OCI-LY7 (cell line): ENCODE results near the gene PZP. TPM values are rescaled to one million over a fixed set of nuclear protein-coding genes. Genes with fewer than 3 reads are reported as not detected.
"Not testable (repeated sequence)": the region's sequence is repeated elsewhere in the genome, so short reads cannot be mapped to it uniquely, and the experiment has no call there.

Source experiments
- BruUV-seq: library from RNA; stranded (reverse); fragments of 400-500 nt; replicated peaks from 2 replicates; lab custom pipeline; 2021; lab: Mats Ljungman, UMichigan
- CTCF ChIA-PET: fragments of 300-600 bp; sonication (Branson Sonifier 250); formaldehyde crosslinking; loops from one replicate; lab custom pipeline; 2022; ENCODE audit warnings: antibody characterized with exemption; ENCODE audit not compliant: unreplicated experiment; lab: Charles Lee
- POLR2A ChIA-PET: fragments of 300-600 bp; sonication (Branson Sonifier 250); formaldehyde crosslinking; loops from one replicate; lab custom pipeline; 2022; ENCODE audit warnings: antibody characterized with exemption; lab: Charles Lee
- DNase-seq: peaks from one replicate; pipeline ENCODE4 v3.0.0-alpha.2; 2015; ENCODE audit warnings: low spot score
- H2AFZ ChIP-seq: fragments of 200-600 bp; sonication (generic), shearing (Covaris generic); 2 replicates; pipeline ENCODE4 v1.6.1; 2014; ENCODE audit warnings: mild to moderate bottlenecking, antibody characterized with exemption, low read length, moderate library complexity
- H3K27ac ChIP-seq: fragments of 200-600 bp; sonication (generic); 2 replicates; pipeline ENCODE4 v1.5.1; 2014; ENCODE audit warnings: mixed run types, low read depth, mild to moderate bottlenecking, moderate library complexity, low read length, inconsistent platforms; ENCODE audit not compliant: poor library complexity, severe bottlenecking
- H3K36me3 ChIP-seq: fragments of 200-600 bp; sonication (generic); 2 replicates; pipeline ENCODE4 v1.6.1; 2014; ENCODE audit warnings: mild to moderate bottlenecking, antibody characterized with exemption, low read length, moderate library complexity, mixed read lengths; ENCODE audit not compliant: insufficient read depth
- H3K4me1 ChIP-seq: fragments of 200-600 bp; sonication (generic); 2 replicates; pipeline ENCODE4 v1.5.1; 2014; ENCODE audit warnings: mild to moderate bottlenecking, low read length; ENCODE audit not compliant: insufficient read depth, poor library complexity, severe bottlenecking
- H3K4me2 ChIP-seq: fragments of 200-600 bp; sonication (generic); 2 replicates; pipeline ENCODE4 v1.6.1; 2014; ENCODE audit warnings: mild to moderate bottlenecking, low read length
- H3K4me3 ChIP-seq: fragments of 200-600 bp; sonication (generic); 2 replicates; pipeline ENCODE4 v1.5.1; 2014; ENCODE audit warnings: mild to moderate bottlenecking, low read depth, low read length; ENCODE audit not compliant: poor library complexity, severe bottlenecking
- H3K79me2 ChIP-seq: fragments of 200-600 bp; sonication (generic); 2 replicates; pipeline ENCODE4 v1.6.1; 2016; ENCODE audit warnings: low read depth, mild to moderate bottlenecking, low read length, moderate library complexity, mixed read lengths; ENCODE audit not compliant: insufficient read depth
- H3K9me2 ChIP-seq: fragments of 200-600 bp; sonication (generic); 2 replicates; pipeline ENCODE4 v1.6.1; 2016; ENCODE audit warnings: mild to moderate bottlenecking, low read length, mixed read lengths; ENCODE audit not compliant: insufficient read depth
- H3K9me3 ChIP-seq: fragments of 200-600 bp; sonication (generic); 2 replicates; pipeline ENCODE4 v1.6.1; 2014; ENCODE audit warnings: mild to moderate bottlenecking, mixed run types, low read length, mixed read lengths
- H4K20me1 ChIP-seq: fragments of 200-600 bp; sonication (generic); 2 replicates; pipeline ENCODE4 v1.6.1; 2014; ENCODE audit warnings: mild to moderate bottlenecking, antibody characterized with exemption, low read length, moderate library complexity, mixed read lengths; ENCODE audit not compliant: insufficient read depth
- EZH2phosphoT487 ChIP-seq: fragments of 200-600 bp; sonication (generic); IDR thresholded peaks from 2 replicates; pipeline ENCODE4 v1.6.1; 2018; ENCODE audit warnings: low read depth, borderline replicate concordance, mild to moderate bottlenecking, mixed run types, antibody characterized with exemption, low read length, moderate library complexity, mixed read lengths
- intact Hi-C: fragments of 100-400 bp; cut with micrococcal nuclease; formaldehyde crosslinking; loops from one replicate; pipeline ENCODE4 v1.10.0; 2022; ENCODE audit not compliant: unreplicated experiment
- total RNA-seq, 2 experiments: library from RNA; depleted of rRNA in 1 of 2; stranded (reverse); fragments of >200 nt in 1 of 2; shearing (Covaris generic) in 1 of 2; gene quantifications; 2 replicates each; pipeline ENCODE4 v1.2.3, GENCODE V29; 2014 to 2022
- TF ChIP-seq, protein P1 (sequence below): fragments of 200-600 bp; sonication (generic); conservative IDR thresholded peaks from 2 replicates; pipeline ENCODE4 v1.5.1; 2014; ENCODE audit warnings: mild to moderate bottlenecking, antibody characterized with exemption, low read length, moderate library complexity, mixed read lengths

The PZP gene
- total RNA-seq, 2 experiments from 2014 or later, result not detected

DNA sequence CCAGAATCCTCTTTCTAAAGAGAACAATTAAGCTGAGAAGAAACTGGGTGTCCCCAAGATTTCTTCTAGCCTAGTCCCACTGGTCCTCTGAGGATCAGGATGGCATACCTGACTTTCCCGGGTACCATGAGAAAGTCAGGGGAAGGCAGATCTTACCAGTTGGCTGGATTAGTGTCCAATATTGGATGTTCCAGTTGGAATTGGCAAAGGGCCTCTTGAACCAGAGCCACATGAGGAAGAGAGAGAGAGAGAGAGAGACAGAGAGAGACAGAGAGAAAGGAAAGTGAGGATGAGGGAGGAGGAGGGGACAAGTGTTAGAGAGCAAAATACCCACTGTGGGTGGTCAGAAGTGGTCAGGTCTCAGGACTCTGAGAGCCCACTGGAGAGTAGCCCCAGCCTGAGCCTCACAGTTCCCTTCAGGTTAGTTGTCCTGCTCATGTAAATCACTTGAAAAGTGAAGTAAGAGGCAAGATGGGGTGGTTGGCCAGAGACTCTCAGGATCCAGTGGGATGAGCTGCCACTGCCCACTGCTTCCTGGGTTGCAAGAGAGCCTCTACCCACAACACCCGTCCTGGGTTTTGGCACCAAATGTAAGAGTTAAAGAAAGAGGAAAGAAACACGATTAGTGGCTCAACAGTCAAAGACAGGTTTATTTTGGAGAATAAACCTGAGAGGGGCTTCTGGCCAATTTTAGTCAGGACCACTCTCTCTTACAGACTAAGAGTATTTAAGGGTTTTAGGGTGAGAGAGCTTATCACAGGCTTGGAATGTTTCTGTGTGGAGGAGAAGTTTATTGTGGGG, 64.1 kb downstream of the PZP start:
- intact Hi-C loops, result no loop called here
- Histone ChIP-seq H3K9me3 (no peaks in the 10 kb centered on the region; the same call in none of the 2 replicates), H3K36me3 (no peaks in the 10 kb centered on the region), H3K9me2 (no peaks in the 10 kb centered on the region), H4K20me1 (no peaks in the 10 kb centered on the region), H3K4me3 (no peak overlapping the region), H3K79me2 (no peaks in the 10 kb centered on the region), H3K4me1 (no peaks in the 10 kb centered on the region), H3K27ac (no peak overlapping the region), H2AFZ (no peak overlapping the region), H3K4me2 (no peak overlapping the region)
- TF ChIP-seq, protein P1, sequence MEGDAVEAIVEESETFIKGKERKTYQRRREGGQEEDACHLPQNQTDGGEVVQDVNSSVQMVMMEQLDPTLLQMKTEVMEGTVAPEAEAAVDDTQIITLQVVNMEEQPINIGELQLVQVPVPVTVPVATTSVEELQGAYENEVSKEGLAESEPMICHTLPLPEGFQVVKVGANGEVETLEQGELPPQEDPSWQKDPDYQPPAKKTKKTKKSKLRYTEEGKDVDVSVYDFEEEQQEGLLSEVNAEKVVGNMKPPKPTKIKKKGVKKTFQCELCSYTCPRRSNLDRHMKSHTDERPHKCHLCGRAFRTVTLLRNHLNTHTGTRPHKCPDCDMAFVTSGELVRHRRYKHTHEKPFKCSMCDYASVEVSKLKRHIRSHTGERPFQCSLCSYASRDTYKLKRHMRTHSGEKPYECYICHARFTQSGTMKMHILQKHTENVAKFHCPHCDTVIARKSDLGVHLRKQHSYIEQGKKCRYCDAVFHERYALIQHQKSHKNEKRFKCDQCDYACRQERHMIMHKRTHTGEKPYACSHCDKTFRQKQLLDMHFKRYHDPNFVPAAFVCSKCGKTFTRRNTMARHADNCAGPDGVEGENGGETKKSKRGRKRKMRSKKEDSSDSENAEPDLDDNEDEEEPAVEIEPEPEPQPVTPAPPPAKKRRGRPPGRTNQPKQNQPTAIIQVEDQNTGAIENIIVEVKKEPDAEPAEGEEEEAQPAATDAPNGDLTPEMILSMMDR, result no peak
- no peak for TF ChIP-seq EZH2phosphoT487
- POLR2A ChIA-PET, result no interaction called here
- BruUV-seq, result no TSS peak
- no peak for DNase-seq
- CTCF ChIA-PET, result no interaction called here

DNA sequence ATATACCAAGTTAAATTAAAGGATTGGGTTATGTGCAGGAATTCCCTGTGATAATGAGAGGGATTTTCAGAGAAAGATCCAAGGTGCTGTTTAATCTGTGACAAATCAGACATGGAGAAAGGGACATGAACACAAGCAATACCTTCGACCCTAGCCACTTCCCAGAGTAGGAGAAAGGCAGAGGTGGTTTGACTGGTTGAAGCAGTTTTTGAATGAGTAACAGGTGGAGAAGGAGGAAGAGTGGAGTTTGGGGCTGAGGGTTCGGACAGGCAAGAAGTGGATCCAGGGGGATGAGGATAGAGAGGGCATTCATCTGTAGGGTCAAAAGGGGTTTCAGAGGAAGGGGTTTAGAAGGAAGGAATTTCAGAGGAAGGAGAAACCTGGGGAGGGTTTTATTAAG, 65.1 kb downstream of the PZP start:
- no peaks in the 10 kb centered on the region; the same call in none of the 2 replicates for H3K9me3 ChIP-seq
- ChIA-PET POLR2A (no interaction called here), CTCF (no interaction called here)
- intact Hi-C loops, result no loop called here
- DNase-seq, result no peak
- H4K20me1 ChIP-seq, result no peaks in the 10 kb centered on the region
- no peaks in the 10 kb centered on the region for H3K4me1 ChIP-seq
- no peak overlapping the region for H2AFZ ChIP-seq
- no peak overlapping the region for H3K4me3 ChIP-seq
- H3K36me3 ChIP-seq, result no peaks in the 10 kb centered on the region
- H3K27ac ChIP-seq, result no peak overlapping the region
- H3K9me2 ChIP-seq, result no peaks in the 10 kb centered on the region
- BruUV-seq, result no TSS peak
- no peak overlapping the region for H3K4me2 ChIP-seq
- no peaks in the 10 kb centered on the region for H3K79me2 ChIP-seq
- TF ChIP-seq, protein P1, result no peak
- no peak for TF ChIP-seq EZH2phosphoT487

DNA sequence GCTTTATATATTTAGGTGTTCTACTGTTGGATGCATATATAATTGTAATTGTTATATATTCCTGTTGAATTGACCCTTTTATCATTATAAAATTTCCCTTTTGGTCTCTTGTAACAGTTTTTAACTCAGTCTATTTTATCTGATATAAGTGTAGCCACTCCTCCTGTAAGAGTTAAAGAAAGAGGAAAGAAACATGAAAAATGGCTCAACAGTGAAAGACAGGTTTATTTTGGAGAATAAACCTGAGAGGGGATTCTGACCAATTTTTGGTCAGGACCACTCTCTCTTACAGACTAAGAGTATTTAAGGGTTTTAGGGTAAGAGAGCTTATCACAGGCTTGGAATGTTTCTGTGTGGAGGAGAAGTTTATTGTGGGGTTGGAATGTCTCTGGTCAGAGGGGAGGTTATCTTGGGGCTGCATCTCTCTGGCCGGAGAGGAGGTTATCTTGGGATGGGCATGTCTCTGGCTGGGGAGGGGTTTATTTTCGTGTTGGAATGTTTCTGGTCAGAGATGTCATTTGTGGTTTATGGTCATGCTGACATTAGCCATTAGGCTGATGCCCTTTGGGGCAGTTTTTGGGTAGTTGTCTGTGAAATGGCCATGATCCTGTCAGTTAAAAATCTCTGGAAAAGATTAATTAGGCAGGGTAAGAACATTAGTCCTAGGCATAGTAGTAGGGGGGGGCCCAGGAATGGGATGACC, 68.5 kb downstream of the PZP start:
- intact Hi-C loops, DNase-seq, H3K9me2 ChIP-seq, H3K36me3 ChIP-seq, H3K79me2 ChIP-seq, H4K20me1 ChIP-seq, H3K4me1 ChIP-seq, H3K4me3 ChIP-seq, H2AFZ ChIP-seq, BruUV-seq, H3K27ac ChIP-seq, H3K9me3 ChIP-seq, H3K4me2 ChIP-seq, CTCF ChIA-PET: not testable (repeated sequence)
- POLR2A ChIA-PET, result interaction anchor here (0.6 kb wide), 1 partner anchor 883 kb away, joined by 3 read pairs; no protein-coding TSS in a partner anchor
